ENCODE results near the gene PTTG1IP2.

DNA sequence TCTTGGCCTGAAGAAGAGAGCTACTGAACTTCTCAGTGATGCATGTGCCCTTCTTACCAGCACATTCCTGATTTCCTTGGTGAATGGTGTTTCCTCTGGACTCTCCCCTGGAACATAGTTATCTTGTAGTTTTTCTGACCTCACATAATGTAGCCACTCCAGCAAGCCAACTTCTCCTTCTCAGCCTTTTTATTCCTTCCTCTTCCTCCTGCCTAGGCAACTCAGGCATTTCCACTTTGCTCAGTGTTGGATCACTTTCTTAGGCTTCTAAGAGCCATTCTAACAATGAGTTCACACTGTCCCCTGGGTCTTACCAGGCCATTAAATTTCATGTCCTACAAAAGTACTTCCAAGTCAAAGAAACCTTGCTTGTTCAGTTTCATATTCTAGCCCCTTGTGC, 3.6 kb upstream of the PTTG1IP2 start:
- no peak for TF ChIP-seq POLR2A (IDR thresholded peaks at IDR 0.05)
- TF ChIP-seq, protein P1, sequence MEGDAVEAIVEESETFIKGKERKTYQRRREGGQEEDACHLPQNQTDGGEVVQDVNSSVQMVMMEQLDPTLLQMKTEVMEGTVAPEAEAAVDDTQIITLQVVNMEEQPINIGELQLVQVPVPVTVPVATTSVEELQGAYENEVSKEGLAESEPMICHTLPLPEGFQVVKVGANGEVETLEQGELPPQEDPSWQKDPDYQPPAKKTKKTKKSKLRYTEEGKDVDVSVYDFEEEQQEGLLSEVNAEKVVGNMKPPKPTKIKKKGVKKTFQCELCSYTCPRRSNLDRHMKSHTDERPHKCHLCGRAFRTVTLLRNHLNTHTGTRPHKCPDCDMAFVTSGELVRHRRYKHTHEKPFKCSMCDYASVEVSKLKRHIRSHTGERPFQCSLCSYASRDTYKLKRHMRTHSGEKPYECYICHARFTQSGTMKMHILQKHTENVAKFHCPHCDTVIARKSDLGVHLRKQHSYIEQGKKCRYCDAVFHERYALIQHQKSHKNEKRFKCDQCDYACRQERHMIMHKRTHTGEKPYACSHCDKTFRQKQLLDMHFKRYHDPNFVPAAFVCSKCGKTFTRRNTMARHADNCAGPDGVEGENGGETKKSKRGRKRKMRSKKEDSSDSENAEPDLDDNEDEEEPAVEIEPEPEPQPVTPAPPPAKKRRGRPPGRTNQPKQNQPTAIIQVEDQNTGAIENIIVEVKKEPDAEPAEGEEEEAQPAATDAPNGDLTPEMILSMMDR (IDR thresholded peaks at IDR 0.05) = no peak
